GM12891 (cell line): ENCODE results near the gene FPGS.

Experiments used
- PAX5 ChIP-seq: IDR thresholded peaks from 2 replicates; pipeline ENCODE4 v1.6.1; 2011; ENCODE audit warnings: low read length, moderate library complexity, mild to moderate bottlenecking; ENCODE audit not compliant: insufficient read depth, severe bottlenecking
- POLR2A ChIP-seq: IDR thresholded peaks from 2 replicates; pipeline ENCODE4 v1.6.1; 2011; ENCODE audit warnings: low read depth, low read length, control low read depth
- POLR2AphosphoS5 ChIP-seq: IDR thresholded peaks from 2 replicates; pipeline ENCODE4 v1.6.1; 2011; ENCODE audit warnings: low read depth, low read length, control low read depth
- TAF1 ChIP-seq: IDR thresholded peaks from 2 replicates; pipeline ENCODE4 v1.6.1; 2011; ENCODE audit warnings: low read depth, low read length, control low read depth

DNA sequence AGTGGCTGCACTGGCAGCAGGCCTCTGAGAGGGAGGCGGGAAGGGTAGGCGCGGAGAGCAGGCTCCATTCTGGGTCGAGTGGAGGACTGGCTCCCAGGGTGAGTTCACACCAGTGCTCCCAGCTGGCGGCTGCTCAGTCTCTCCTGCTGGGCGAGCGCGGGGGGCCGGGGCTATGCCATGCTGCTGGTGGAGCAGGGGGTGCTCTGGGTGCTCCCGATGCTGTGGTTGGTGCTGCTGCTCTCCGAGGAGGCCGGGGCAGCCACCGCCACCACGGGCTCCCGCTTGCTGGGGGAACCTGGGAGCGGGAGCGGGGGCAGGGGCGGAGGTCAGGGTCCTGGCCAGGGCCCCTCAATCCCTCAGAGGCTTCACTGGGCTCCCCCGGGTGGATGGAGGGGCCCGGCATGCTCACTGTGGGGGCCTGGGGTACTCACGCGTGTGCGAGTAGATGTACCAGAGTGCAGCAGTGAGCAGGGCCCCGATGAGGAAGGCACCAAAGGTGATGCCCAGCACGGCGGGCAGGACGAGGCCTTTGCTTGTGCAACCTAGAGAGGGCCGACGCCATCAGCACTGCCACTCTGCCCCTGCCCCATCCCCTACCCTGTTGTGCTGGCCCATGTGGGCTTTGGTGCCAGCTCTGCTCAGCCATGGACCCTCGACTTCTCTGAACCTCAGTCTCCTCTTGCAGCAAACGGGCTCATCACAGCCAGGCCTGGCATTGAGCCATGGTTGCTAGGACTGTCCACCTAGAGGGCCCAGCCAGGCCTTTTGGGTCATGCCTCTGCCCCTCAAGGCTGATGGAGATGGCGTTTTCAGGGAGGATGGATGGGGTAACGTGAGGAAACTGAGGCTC is 13.1 kb downstream of the FPGS start:
- TF ChIP-seq POLR2AphosphoS5 (no peak), POLR2A (no peak; the same call in 1 of the 2 replicates), TAF1 (no peak), PAX5 (no peak)
